NCI-H345 treated with DMSO at 0.1 percent for 48 hours (cell line): ENCODE data around the gene ABCA2.

Experiments used
- DNase-seq: peaks from one replicate; lab custom pipeline; 2025; ENCODE audit not compliant: unreplicated experiment; lab: John Stamatoyannopoulos, UW

ABCA2 gene

GRCh38 chr9:136982232-136983051 is 45.6 kb downstream of the ABCA2 start, which contains the start of gene LCNL1:
LCNL1 (plus strand) TSS chr9:136982993; CDS start chr9:136983587, 594 bp downstream.
- no peak for DNase-seq

- no peak for DNase-seq
Observed at GRCh38 chr9:136981588-136982231, 46.3 kb downstream of the ABCA2 start.

- no peak for DNase-seq
Observed at GRCh38 chr9:136980669-136981478, 47.2 kb downstream of the ABCA2 start.

- DNase-seq = no peak
Observed at GRCh38 chr9:136979769-136980587, 48.1 kb downstream of the ABCA2 start.

- DNase-seq = no peak
Observed at GRCh38 chr9:136978865-136979544, 49.0 kb downstream of the ABCA2 start.

GRCh38 chr9:136978073-136978864 is 49.8 kb downstream of the ABCA2 start:
- DNase-seq = peak; percentile 15

GRCh38 chr9:136977649-136978072 is 50.4 kb downstream of the ABCA2 start:
- DNase-seq = no peak

GRCh38 chr9:136977223-136977622 is 50.8 kb downstream of the ABCA2 start, which contains the start of gene PTGDS:
PTGDS (plus strand) TSS chr9:136977504; CDS start chr9:136977579, 75 bp downstream.
- DNase-seq = no peak

GRCh38 chr9:136975644-136976043 is 52.4 kb downstream of the ABCA2 start:
- no peak for DNase-seq

- no peak for DNase-seq
Observed at GRCh38 chr9:136974817-136975535, 53.1 kb downstream of the ABCA2 start.

- DNase-seq = no peak
Observed at GRCh38 chr9:136973618-136974617, 54.1 kb downstream of the ABCA2 start.

GRCh38 chr9:136972743-136973142 is 55.3 kb downstream of the ABCA2 start:
- no peak for DNase-seq

- DNase-seq = no peak
Observed at GRCh38 chr9:136972335-136972734, 55.7 kb downstream of the ABCA2 start.

- DNase-seq = no peak
Observed at GRCh38 chr9:136971746-136972145, 56.3 kb downstream of the ABCA2 start.

GRCh38 chr9:136970361-136970760 is 57.7 kb downstream of the ABCA2 start:
- DNase-seq = no peak

- DNase-seq = no peak
Observed at GRCh38 chr9:136969774-136970173, 58.3 kb downstream of the ABCA2 start.

- no peak for DNase-seq
Observed at GRCh38 chr9:136969150-136969549, 58.9 kb downstream of the ABCA2 start.
